ENCODE measurements around the gene RGS17.

- no peak for TF ChIP-seq CTCF (IDR thresholded peaks at IDR 0.05)
- TF ChIP-seq POLR2A (IDR thresholded peaks at IDR 0.05), result no peak
Measured at GRCh38 chr6:153123801-153124200, 7.3 kb downstream of the RGS17 start.

All from thyroid gland (tissue), 4 donors.